BE2C (cell line): ENCODE measurements around the gene TMEM263.

Source experiments
- DNase-seq: peaks from one replicate; pipeline ENCODE4 v3.0.0-alpha.2; 2020
- H3K27me3 ChIP-seq: fragments of 250-450 bp; sonication (Bioruptor Pico); 2 replicates; pipeline ENCODE4 v1.5.1; 2020; ENCODE audit warnings: mild to moderate bottlenecking
- H3K36me3 ChIP-seq: fragments of 250-450 bp; sonication (Bioruptor Pico); 2 replicates; pipeline ENCODE4 v1.5.1; 2020; ENCODE audit warnings: mild to moderate bottlenecking
- H3K4me1 ChIP-seq: fragments of 250-450 bp; sonication (Bioruptor Pico); 2 replicates; pipeline ENCODE4 v1.5.1; 2020
- H3K4me3 ChIP-seq: 2 replicates; pipeline ENCODE4 v1.5.1; 2011; ENCODE audit warnings: low read depth, low read length
- H3K9me3 ChIP-seq: fragments of 250-450 bp; sonication (Bioruptor Pico); 2 replicates; pipeline ENCODE4 v1.5.1; 2020
- TF ChIP-seq, protein P1 (sequence below): IDR thresholded peaks from 2 replicates; pipeline ENCODE4 v1.5.1; 2012; ENCODE audit warnings: mild to moderate bottlenecking, low read depth, low read length

Gene TMEM263

GRCh38 chr12:106911581-106911980 lies 44.1 kb upstream of the TMEM263 start:
- Histone ChIP-seq H3K4me3 (no peak overlapping the region), H3K27me3 (no peaks in the 10 kb centered on the region), H3K4me1 (no peaks in the 10 kb centered on the region), H3K9me3 (no peaks in the 10 kb centered on the region), H3K36me3 (no peaks in the 10 kb centered on the region)
- DNase-seq: no peak
- TF ChIP-seq, protein P1, sequence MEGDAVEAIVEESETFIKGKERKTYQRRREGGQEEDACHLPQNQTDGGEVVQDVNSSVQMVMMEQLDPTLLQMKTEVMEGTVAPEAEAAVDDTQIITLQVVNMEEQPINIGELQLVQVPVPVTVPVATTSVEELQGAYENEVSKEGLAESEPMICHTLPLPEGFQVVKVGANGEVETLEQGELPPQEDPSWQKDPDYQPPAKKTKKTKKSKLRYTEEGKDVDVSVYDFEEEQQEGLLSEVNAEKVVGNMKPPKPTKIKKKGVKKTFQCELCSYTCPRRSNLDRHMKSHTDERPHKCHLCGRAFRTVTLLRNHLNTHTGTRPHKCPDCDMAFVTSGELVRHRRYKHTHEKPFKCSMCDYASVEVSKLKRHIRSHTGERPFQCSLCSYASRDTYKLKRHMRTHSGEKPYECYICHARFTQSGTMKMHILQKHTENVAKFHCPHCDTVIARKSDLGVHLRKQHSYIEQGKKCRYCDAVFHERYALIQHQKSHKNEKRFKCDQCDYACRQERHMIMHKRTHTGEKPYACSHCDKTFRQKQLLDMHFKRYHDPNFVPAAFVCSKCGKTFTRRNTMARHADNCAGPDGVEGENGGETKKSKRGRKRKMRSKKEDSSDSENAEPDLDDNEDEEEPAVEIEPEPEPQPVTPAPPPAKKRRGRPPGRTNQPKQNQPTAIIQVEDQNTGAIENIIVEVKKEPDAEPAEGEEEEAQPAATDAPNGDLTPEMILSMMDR: no peak

DNA sequence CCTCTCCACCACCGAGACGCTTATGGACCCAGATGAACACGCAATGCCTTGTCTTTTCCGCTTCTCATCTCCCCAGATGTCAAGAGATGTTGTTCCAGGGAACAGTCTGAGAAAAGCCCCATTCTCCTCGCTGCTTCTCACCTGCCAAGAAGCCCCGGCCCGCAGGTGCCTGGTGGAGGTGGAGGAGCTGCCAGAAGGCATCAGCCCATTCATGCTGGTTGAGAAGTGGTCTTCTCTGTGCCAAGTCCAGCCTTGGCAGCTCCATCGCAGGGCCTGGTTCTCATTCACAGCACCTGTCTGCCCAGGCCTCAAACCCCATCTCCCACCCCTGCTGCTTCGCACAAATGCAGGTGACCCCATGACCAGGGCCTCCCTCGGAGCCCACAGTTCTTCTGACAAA lies 42.3 kb upstream of the TMEM263 start:
- TF ChIP-seq, protein P1: no peak
- DNase-seq: no peak

DNA sequence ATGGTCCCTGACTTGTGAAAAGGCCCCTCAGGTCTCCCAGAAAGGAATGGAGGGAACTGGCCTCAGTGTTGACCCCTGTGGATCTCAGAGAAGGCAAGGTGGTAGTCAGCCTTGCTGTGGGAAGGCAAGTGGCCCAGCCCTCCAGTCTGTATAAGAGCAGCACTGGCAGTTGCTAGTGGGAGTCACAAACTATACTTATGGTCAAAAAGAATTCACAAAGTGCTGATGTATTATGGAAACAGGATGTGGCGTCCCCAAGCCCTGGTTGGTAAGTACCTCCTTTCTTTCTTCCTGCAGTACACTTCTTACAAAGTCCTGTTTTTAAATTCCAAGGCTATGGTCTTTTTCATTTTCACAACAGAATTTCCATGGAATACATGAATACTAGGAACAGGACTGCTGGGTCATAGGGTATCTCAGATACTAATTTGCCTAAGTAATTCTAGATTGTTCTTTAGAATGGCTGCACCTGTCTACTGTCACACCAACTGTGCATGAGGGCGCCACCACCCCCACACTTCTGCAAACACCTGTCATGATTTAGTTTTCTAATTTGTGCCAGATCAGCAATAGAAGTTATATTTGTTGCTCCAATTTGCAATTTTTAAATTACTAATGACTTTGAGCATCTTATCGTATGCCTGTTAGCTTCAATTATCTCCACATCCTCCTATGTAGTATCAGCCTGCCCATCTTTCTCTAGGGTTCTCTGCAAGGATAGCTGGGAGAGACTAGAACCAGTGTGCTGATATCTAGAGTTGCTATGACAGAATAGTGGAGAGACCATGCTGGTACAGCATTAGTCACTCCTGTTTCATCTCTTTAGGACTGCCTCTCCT lies 40.7 kb upstream of the TMEM263 start:
- H3K9me3 ChIP-seq: no peaks in the 10 kb centered on the region
- no peaks in the 10 kb centered on the region for H3K36me3 ChIP-seq
- no peak overlapping the region for H3K4me3 ChIP-seq
- DNase-seq: no peak
- TF ChIP-seq, protein P1: no peak
- peaks cover 6% of the 10 kb centered on the region; the same call in 1 of the 2 replicates for H3K4me1 ChIP-seq
- H3K27me3 ChIP-seq: peaks cover 2% of the 10 kb centered on the region

More for the DNA sequence above, 42.3 kb upstream of the TMEM263 start:
- Histone ChIP-seq H3K27me3 (no peaks in the 10 kb centered on the region), H3K4me3 (no peak overlapping the region), H3K9me3 (no peaks in the 10 kb centered on the region), H3K4me1 (peaks cover 2% of the 10 kb centered on the region; the same call in 1 of the 2 replicates), H3K36me3 (no peaks in the 10 kb centered on the region)

- Histone ChIP-seq H3K36me3 (no peaks in the 10 kb centered on the region), H3K27me3 (peaks cover 4% of the 10 kb centered on the region), H3K9me3 (no peaks in the 10 kb centered on the region), H3K4me1 (peaks cover 6% of the 10 kb centered on the region; the same call in 1 of the 2 replicates), H3K4me3 (no peak overlapping the region)
- TF ChIP-seq, protein P1: no peak
- DNase-seq: no peak
Measured at GRCh38 chr12:106915635-106916026, 40.1 kb upstream of the TMEM263 start.

GRCh38 chr12:106917503-106917902 lies 38.2 kb upstream of the TMEM263 start:
- TF ChIP-seq, protein P1: no peak
- no peaks in the 10 kb centered on the region for H3K36me3 ChIP-seq
- H3K4me1 ChIP-seq: peaks cover 6% of the 10 kb centered on the region; the same call in 1 of the 2 replicates
- DNase-seq: no peak
- no peaks in the 10 kb centered on the region for H3K9me3 ChIP-seq
- peaks cover 4% of the 10 kb centered on the region for H3K27me3 ChIP-seq
- no peak overlapping the region for H3K4me3 ChIP-seq

- H3K36me3 ChIP-seq: no peaks in the 10 kb centered on the region
- peak; percentile 36 for DNase-seq
- H3K9me3 ChIP-seq: no peaks in the 10 kb centered on the region
- peaks cover 4% of the 10 kb centered on the region for H3K27me3 ChIP-seq
- peaks cover 6% of the 10 kb centered on the region; the same call in 1 of the 2 replicates for H3K4me1 ChIP-seq
- no peak overlapping the region for H3K4me3 ChIP-seq
- TF ChIP-seq, protein P1: peak; percentile 85
Measured at GRCh38 chr12:106918746-106919145, 37.0 kb upstream of the TMEM263 start.
